Measurements from ENCODE around the gene PPM1D.

- TF ChIP-seq CTCF (IDR thresholded peaks at IDR 0.05) (no peak), EP300 (IDR thresholded peaks at IDR 0.05) (no peak), POLR2A (IDR thresholded peaks at IDR 0.05) (no peak), POLR2AphosphoS5 (IDR thresholded peaks at IDR 0.05) (no peak)
Observed at GRCh38 chr17:60645918-60646523, 46.0 kb downstream of the PPM1D start.

Data from suprapubic skin (tissue), 4 donors.